ENCODE results near the gene USH2A. TPM values are rescaled to one million over a fixed set of nuclear protein-coding genes. Genes with fewer than 3 reads are reported as not detected.

Gene USH2A
- total and polyA plus RNA-seq, 8 donors: 0.37 to 0.58 TPM; not detected in 6

- no peak for DNase-seq
- no peaks in the 10 kb centered on the region for H3K9me3 ChIP-seq
- peaks cover 0 to 10% (median 0%) of the 10 kb centered on the region in 4 donors for H3K4me1 ChIP-seq
- WGBS, 5 donors: 69 to 83% (median 79%) methylated on average over 3 of the region's 3 CpGs
- no peak overlapping the region for H3K27ac ChIP-seq
- no peaks in the 10 kb centered on the region for H3K27me3 ChIP-seq
- no peak overlapping the region for H3K4me3 ChIP-seq
- TF ChIP-seq EP300 (IDR thresholded peaks at IDR 0.05): no peak
- no peak for TF ChIP-seq POLR2A (IDR thresholded peaks at IDR 0.05)
- TF ChIP-seq CTCF (IDR thresholded peaks at IDR 0.05): no peak
- no peak for TF ChIP-seq POLR2AphosphoS5 (IDR thresholded peaks at IDR 0.05)
- intact Hi-C loops (cut with DNase I; ENCODE audit: low total_unique reads): no loop called here
- no peaks in the 10 kb centered on the region for H3K36me3 ChIP-seq
These were observed 372.2 kb downstream of the USH2A start for GRCh38 chr1:216051071-216051470.

- Histone ChIP-seq H3K4me3 (no peak overlapping the region), H3K4me1 (peaks cover 0 to 10% (median 0%) of the 10 kb centered on the region in 4 donors), H3K9me3 (no peaks in the 10 kb centered on the region), H3K36me3 (no peaks in the 10 kb centered on the region), H3K27me3 (no peaks in the 10 kb centered on the region), H3K27ac (no peak overlapping the region)
- intact Hi-C loops (cut with DNase I; ENCODE audit: low total_unique reads): no loop called here
- no peak for DNase-seq
- no peak for TF ChIP-seq EP300 (IDR thresholded peaks at IDR 0.05)
- TF ChIP-seq CTCF (IDR thresholded peaks at IDR 0.05): no peak
- no peak for TF ChIP-seq POLR2AphosphoS5 (IDR thresholded peaks at IDR 0.05)
- no peak for TF ChIP-seq POLR2A (IDR thresholded peaks at IDR 0.05)
- WGBS, 5 donors: 69 to 83% (median 79%) methylated on average over 9 of the region's 9 CpGs
These were observed 373.4 kb downstream of the USH2A start for GRCh38 chr1:216049741-216050430.

GRCh38 chr1:216047811-216048572, 375.3 kb downstream of the USH2A start:
- H3K36me3 ChIP-seq: no peaks in the 10 kb centered on the region
- DNase-seq: no peak
- WGBS, 5 donors: 67 to 90% (median 84%) methylated on average over 3 of the region's 3 CpGs

GRCh38 chr1:216046336-216046735, 376.9 kb downstream of the USH2A start:
- Histone ChIP-seq H3K4me3 (no peak overlapping the region), H3K27ac (no peak overlapping the region), H3K36me3 (no peaks in the 10 kb centered on the region), H3K9me3 (no peaks in the 10 kb centered on the region), H3K4me1 (no peaks in the 10 kb centered on the region), H3K27me3 (no peaks in the 10 kb centered on the region)
- WGBS, 5 donors: 61 to 80% (median 74%) methylated on average over 4 of the region's 4 CpGs
- DNase-seq: no peak
- intact Hi-C loops (cut with DNase I; ENCODE audit: low total_unique reads): no loop called here
- TF ChIP-seq POLR2A (IDR thresholded peaks at IDR 0.05) (no peak), EP300 (IDR thresholded peaks at IDR 0.05) (no peak)

More at GRCh38 chr1:216047811-216048572, 375.3 kb downstream of the USH2A start:
- intact Hi-C loops (cut with DNase I; ENCODE audit: low total_unique reads): no loop called here
- no peaks in the 10 kb centered on the region for H3K27me3 ChIP-seq
- TF ChIP-seq POLR2AphosphoS5 (IDR thresholded peaks at IDR 0.05) (no peak), POLR2A (IDR thresholded peaks at IDR 0.05) (no peak)
- H3K4me3 ChIP-seq: no peak overlapping the region
- H3K4me1 ChIP-seq: no peaks in the 10 kb centered on the region
- no peak overlapping the region for H3K27ac ChIP-seq
- no peaks in the 10 kb centered on the region for H3K9me3 ChIP-seq

- DNase-seq: no peak
- WGBS, 5 donors: 72 to 85% (median 82%) methylated on average over 1 of the region's 1 CpG
- no peak for TF ChIP-seq EP300 (IDR thresholded peaks at IDR 0.05)
- no peak for TF ChIP-seq POLR2A (IDR thresholded peaks at IDR 0.05)
- TF ChIP-seq CTCF (IDR thresholded peaks at IDR 0.05): no peak
- TF ChIP-seq POLR2AphosphoS5 (IDR thresholded peaks at IDR 0.05): no peak
- Histone ChIP-seq H3K4me3 (no peak overlapping the region), H3K27me3 (no peaks in the 10 kb centered on the region), H3K9me3 (no peaks in the 10 kb centered on the region), H3K4me1 (no peaks in the 10 kb centered on the region), H3K27ac (no peak overlapping the region), H3K36me3 (no peaks in the 10 kb centered on the region)
- intact Hi-C loops (cut with DNase I; ENCODE audit: low total_unique reads): no loop called here
These were observed 377.8 kb downstream of the USH2A start for GRCh38 chr1:216045400-216045799.
